Stimulated activated CD8-positive, alpha-beta memory T cell treated with anti-CD3 and anti-CD28 coated beads, Interleukin-15, amount 100 ng/mL, for 1 hour (primary cell): Measurements from ENCODE around the gene JUN.

Source experiments
- DNase-seq: peaks from one replicate; pipeline ENCODE4 v3.0.0-alpha.2; 2020; ENCODE audit warnings: low read depth

Gene JUN

GRCh38 chr1:58783090-58783992 lies 506 bp downstream of the JUN start:
- DNase-seq = no peak

GRCh38 chr1:58782178-58783089 lies 1.4 kb downstream of the JUN start:
- no peak for DNase-seq

- DNase-seq = no peak
Measured at GRCh38 chr1:58781541-58782177, 2.2 kb downstream of the JUN start.

GRCh38 chr1:58780836-58781452 lies 2.9 kb downstream of the JUN start:
- no peak for DNase-seq

GRCh38 chr1:58780411-58780810 lies 3.4 kb downstream of the JUN start:
- no peak for DNase-seq

- no peak for DNase-seq
Measured at GRCh38 chr1:58779801-58780382, 4.0 kb downstream of the JUN start.

- no peak for DNase-seq
Measured at GRCh38 chr1:58779059-58779754, 4.6 kb downstream of the JUN start.

- DNase-seq = no peak
Measured at GRCh38 chr1:58778385-58779000, 5.4 kb downstream of the JUN start.

- DNase-seq = no peak
Measured at GRCh38 chr1:58774027-58774426, 9.8 kb downstream of the JUN start.

GRCh38 chr1:58773406-58773840 lies 10.4 kb downstream of the JUN start:
- no peak for DNase-seq

GRCh38 chr1:58769809-58770320 lies 14.0 kb downstream of the JUN start:
- DNase-seq = no peak

- no peak for DNase-seq
Measured at GRCh38 chr1:58768971-58769808, 14.7 kb downstream of the JUN start.

GRCh38 chr1:58768191-58768731 lies 15.6 kb downstream of the JUN start:
- DNase-seq = no peak

- DNase-seq = no peak
Measured at GRCh38 chr1:58767143-58767542, 16.7 kb downstream of the JUN start.

- no peak for DNase-seq
Measured at GRCh38 chr1:58765441-58765840, 18.4 kb downstream of the JUN start.

- DNase-seq = no peak
Measured at GRCh38 chr1:58765006-58765405, 18.8 kb downstream of the JUN start.

GRCh38 chr1:58764294-58764978 lies 19.4 kb downstream of the JUN start:
- DNase-seq = no peak

- no peak for DNase-seq
Measured at GRCh38 chr1:58763214-58763613, 20.6 kb downstream of the JUN start.
